GM12878 (cell line): ENCODE results near the gene ASIC3. TPM values are rescaled to one million over a fixed set of nuclear protein-coding genes. Genes with fewer than 3 reads are reported as not detected.

Experiments
- ATAC-seq: fragments of 200-7000 bp; cut with Tn5 transposase; 3 replicates; pipeline ENCODE4 v1.9.1; 2020; ENCODE audit warnings: mild to moderate bottlenecking, moderate library complexity
- BruUV-seq: library from RNA; stranded (reverse); fragments of 400-500 nt; replicated peaks from 2 replicates; lab custom pipeline; 2021; lab: Mats Ljungman, UMichigan
- CTCF ChIA-PET: fragments of 300-600 bp; sonication (Branson Sonifier 250); formaldehyde crosslinking; extraction: SDS; loops from one replicate; lab custom pipeline; 2021; ENCODE audit warnings: inconsistent platforms; lab: Yijun Ruan, JAX
- POLR2A ChIA-PET: fragments of 350-600 bp; formaldehyde crosslinking; extraction: SDS; loops from one replicate; lab custom pipeline; 2021; ENCODE audit warnings: inconsistent platforms; lab: Charles Lee
- RAD21 ChIA-PET: fragments of 300-600 bp; sonication (Branson Sonifier 250); formaldehyde crosslinking; loops from one replicate; lab custom pipeline; 2023; ENCODE audit warnings: antibody characterized with exemption; ENCODE audit not compliant: unreplicated experiment; lab: Charles Lee
- SMC1A ChIA-PET: fragments of 300-600 bp; sonication (Branson Sonifier 250); formaldehyde crosslinking; loops from one replicate; lab custom pipeline; 2023; ENCODE audit not compliant: unreplicated experiment, uncharacterized antibody; lab: Charles Lee
- DNase-seq: peaks from one replicate; pipeline ENCODE4 v3.0.0-alpha.2; 2011; ENCODE audit warnings: low read depth, low spot score
- FAIRE-seq: peaks from 3 replicates; lab custom pipeline; 2011; peaks lifted over from hg19 to GRCh38; lab: Jason Lieb, UNC
- H2AFZ ChIP-seq: 2 replicates; pipeline ENCODE4 v1.6.0; 2011; ENCODE audit warnings: low read depth, low read length, control low read depth; ENCODE audit not compliant: control insufficient read depth
- H3K27ac ChIP-seq: 2 replicates; pipeline ENCODE4 v1.5.1; 2011; ENCODE audit warnings: control low read depth; ENCODE audit not compliant: control insufficient read depth, insufficient read depth
- H3K27me3 ChIP-seq, 2 experiments: replicated peaks in 1 of 2; 2 replicates each; pipeline versions ENCODE4 v1.6.0 to v1.6.1; 2011; ENCODE audit warnings: low read length in 1 of 2; ENCODE audit not compliant: control insufficient read depth in 2 of 2, insufficient read depth in 2 of 2
- H3K36me3 ChIP-seq, 2 experiments: 2 replicates each; pipeline ENCODE4 v1.5.1; 2011; ENCODE audit warnings: low read length in 1 of 2; ENCODE audit not compliant: control insufficient read depth in 2 of 2, insufficient read depth in 2 of 2
- H3K4me1 ChIP-seq: 2 replicates; pipeline ENCODE4 v1.6.1; 2011; ENCODE audit warnings: mild to moderate bottlenecking, low read length, moderate library complexity, mixed read lengths; ENCODE audit not compliant: control insufficient read depth, insufficient read depth
- H3K4me2 ChIP-seq: 2 replicates; pipeline ENCODE4 v1.6.0; 2011; ENCODE audit warnings: control low read depth; ENCODE audit not compliant: control insufficient read depth, insufficient read depth
- H3K4me3 ChIP-seq: fragments of 200-600 bp; sonication (generic); 2 replicates; pipeline ENCODE4 v1.5.1; 2016
- H3K79me2 ChIP-seq: 2 replicates; pipeline ENCODE4 v1.6.0; 2011; ENCODE audit warnings: low read length; ENCODE audit not compliant: control insufficient read depth, insufficient read depth
- H3K9ac ChIP-seq: 2 replicates; pipeline ENCODE4 v1.8.0; 2011; ENCODE audit warnings: low read length, control low read depth, mixed read lengths; ENCODE audit not compliant: control insufficient read depth, insufficient read depth
- H3K9me3 ChIP-seq: replicated peaks from 3 replicates; pipeline ENCODE4 v1.5.1; 2011; ENCODE audit warnings: mild to moderate bottlenecking, low read length; ENCODE audit not compliant: control insufficient read depth, insufficient read depth
- H4K20me1 ChIP-seq: 2 replicates; pipeline ENCODE4 v1.6.0; 2011; ENCODE audit not compliant: control insufficient read depth, insufficient read depth
- EGR1 ChIP-seq, 2 experiments: IDR thresholded peaks; 1 replicate in 1 of 2; 2 replicates in 1 of 2; pipeline ENCODE4 v1.6.1; 2011 to 2012; ENCODE audit warnings: low read depth in 2 of 2, low read length in 2 of 2, borderline replicate concordance in 1 of 2, mild to moderate bottlenecking in 1 of 2, moderate library complexity in 1 of 2
- MLLT1 ChIP-seq: fragments of 450-650 bp; IDR thresholded peaks from 2 replicates; pipeline ENCODE4 v1.6.1; 2016; ENCODE audit warnings: mild to moderate bottlenecking
- POLR2A ChIP-seq: IDR thresholded peaks from 2 replicates; pipeline ENCODE4 v1.6.1; 2011; ENCODE audit warnings: low read depth, mild to moderate bottlenecking, low read length
- ZNF24 ChIP-seq: fragments of 450-650 bp; IDR thresholded peaks from 2 replicates; pipeline ENCODE4 v1.6.1; 2017; ENCODE audit warnings: antibody characterized with exemption, mild to moderate bottlenecking
- WGBS: methylation state at CpG from one replicate; pipeline ENCODE4 v1.1.6; 2016; ENCODE audit warnings: low lambda C conversion rate; ENCODE audit not compliant: insufficient replicate concordance, insufficient coverage; ENCODE audit errors: missing lambda C conversion rate; 5-methylcytosine and 5-hydroxymethylcytosine counted together
- in situ Hi-C: fragments of 300-500 bp; cut with MboI; formaldehyde crosslinking; loops from 9 replicates; pipeline ENCODE4 v1.14.3; 2018; ENCODE audit warnings: mixed read lengths
- intact Hi-C: fragments of 100-400 bp; cut with micrococcal nuclease; formaldehyde crosslinking; loops from one replicate; pipeline ENCODE4 v1.14.2; 2022; ENCODE audit not compliant: unreplicated experiment
- polyA plus RNA-seq, 11 experiments: library from polyadenylated mRNA; depleted of rRNA in 4 of 11; unstranded in 6 of 11; stranded (reverse) in 5 of 11; fragments of >200 nt; fragmentation: Nextera tagmentation in 4 of 11; fragmentation: Illumina TruSeq in 1 of 11; extraction: Ambion mirVana in 4 of 11; extraction: Trizol in 1 of 11; gene quantifications; 1 replicate in 1 of 11; 2 replicates in 10 of 11; pipeline versions ENCODE4 v1.2.1 to v1.2.3, GENCODE V29; 2011 to 2016; ENCODE audit warnings: inconsistent platforms in 2 of 11, missing spikeins in 2 of 11, low read depth in 1 of 11
- total RNA-seq, 4 experiments: library from RNA; depleted of rRNA in 3 of 4; stranded (reverse); fragments of >200 nt in 3 of 4; fragmentation: Illumina TruSeq in 1 of 4; extraction: Trizol in 1 of 4; gene quantifications; 2 replicates each; pipeline versions ENCODE4 v1.2.1 to v1.2.3, GENCODE V29; 2013 to 2021

ASIC3 gene
- total and polyA plus RNA-seq, 10 of the 15 experiments (the other 5 are each of a cell fraction or from before 2014, with no cell fraction given), result 0.07 to 1.0 (median 0.44) TPM; not detected in 4

DNA sequence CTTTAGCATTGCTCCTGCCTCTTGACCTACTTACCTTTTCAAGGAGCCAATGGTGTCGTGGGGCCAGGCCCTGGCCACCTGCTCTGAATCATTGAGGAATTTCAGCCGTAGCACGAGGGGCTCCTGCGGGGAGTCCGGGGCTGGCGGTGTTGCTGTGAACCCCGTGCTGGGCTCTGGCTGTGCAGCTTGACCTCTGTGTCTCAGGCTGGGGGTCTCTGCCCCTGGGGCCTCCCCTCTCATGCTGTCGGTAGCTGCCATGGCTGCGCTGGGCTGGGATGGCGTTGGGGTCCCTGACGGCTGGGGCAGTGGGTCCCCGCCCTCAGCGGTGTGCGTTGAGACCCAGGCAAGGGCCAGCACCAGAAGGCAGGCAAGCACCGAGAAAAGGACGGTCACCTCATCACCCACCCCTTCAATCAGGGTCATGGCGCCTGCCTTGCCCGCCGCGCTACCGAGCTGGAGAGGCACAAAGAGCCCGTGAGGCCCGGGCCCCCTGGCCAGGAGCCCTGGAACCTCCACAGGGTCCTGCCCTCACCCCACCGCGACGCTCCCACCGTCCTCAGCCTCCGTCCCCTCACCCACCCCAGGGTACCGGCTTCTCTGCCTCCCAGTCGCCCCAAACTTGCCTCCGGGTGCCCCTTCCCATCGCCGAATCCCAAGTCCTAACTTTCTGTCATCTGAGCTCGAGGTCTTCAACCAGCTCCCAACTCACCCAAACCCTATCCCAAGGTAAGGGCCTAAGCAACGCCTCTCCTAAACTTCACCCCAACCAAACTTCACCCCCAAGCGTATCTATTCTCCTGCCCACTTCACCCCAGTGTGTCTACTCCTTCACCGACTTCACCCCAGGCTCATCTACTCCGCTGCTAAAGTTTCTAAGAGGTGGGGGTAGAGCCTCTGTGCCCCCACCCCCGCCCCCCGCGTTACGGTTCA, 34.1 kb downstream of the ASIC3 start:
- H4K20me1 ChIP-seq, result no peaks in the 10 kb centered on the region; the same call in 1 of the 2 replicates
- intact Hi-C loops, result loop anchor here (2.0 kb wide), 1 partner anchor 54 kb away; the partner anchor contains the start of gene ABCB8
- TF ChIP-seq MLLT1 (peak; percentile 58; the same call in 1 of the 2 replicates), EGR1 (IDR thresholded peaks at IDR 0.05; ENCODE audit: borderline replicate concordance in 1 of 2, low read depth in 2 of 2, low read length in 2 of 2) (peak in 1 of 2 experiments; percentile 15; a peak in 1 of 3 replicates), POLR2A (no peak; the same call in 1 of the 2 replicates), ZNF24 (no peak)
- TF ChIP-seq, all 136 proteins: peak for 2
- Histone ChIP-seq H3K9me3 (no peaks in the 10 kb centered on the region), H3K9ac (peak overlapping the region; percentile 65), H2AFZ (0 out of 2 replicates have a peak overlapping the region, but pooled peaks have one; percentile 1), H3K4me3 (peak overlapping the region; percentile 83), H3K27me3 (no peaks in the 10 kb centered on the region), H3K4me1 (peaks cover 31% of the 10 kb centered on the region), H3K36me3 (no peaks in the 10 kb centered on the region; a peak in 2 of 4 replicates), H3K4me2 (peak overlapping the region; percentile 100), H3K79me2 (peaks cover 53% of the 10 kb centered on the region), H3K27ac (peak overlapping the region; percentile 70)
- ChIA-PET RAD21 (no interaction called here), POLR2A (interaction anchor here (0.6 to 1.7 kb wide), 3 partner anchors 24 to 299 kb away, joined by 4 to 9 read pairs (median 4); partner anchors contain the start of genes ABCF2 and SLC4A2), SMC1A (interaction anchor here (0.8 kb wide), 1 partner anchor 23 kb away, joined by 3 read pairs; the partner anchor contains the start of gene SLC4A2), CTCF (interaction anchor here (1.2 to 1.9 kb wide), 2 partner anchors 9 to 49 kb away, joined by 3 to 5 read pairs; no protein-coding TSS in a partner anchor)
- no peak for ATAC-seq
- no peak for FAIRE-seq
- no peak for DNase-seq
- in situ Hi-C loops, result no loop called here
- WGBS, result 69% methylated on average over 29 of the region's 42 CpGs
- TSS peak; percentile 43 for BruUV-seq
